PC-3 (cell line): ENCODE results near the gene PEX14.

Experiments
- CTCF ChIP-seq: fragments of 300-600 bp; sonication (generic); conservative IDR thresholded peaks from 2 replicates; pipeline ENCODE4 v1.5.1; 2017; ENCODE audit warnings: antibody characterized with exemption, low read depth, mild to moderate bottlenecking, low read length
- EZH2 ChIP-seq: fragments of 300-600 bp; sonication (generic); IDR thresholded peaks from one replicate; pipeline ENCODE4 v1.6.1; 2017; ENCODE audit warnings: antibody characterized with exemption, mild to moderate bottlenecking, low read length; ENCODE audit not compliant: unreplicated experiment

GRCh38 chr1:10647414-10648170, 172.8 kb downstream of the PEX14 start:
- TF ChIP-seq CTCF (no peak), EZH2 (no peak)
